Esophagus muscularis mucosa (tissue), 4 donors: Measurements from ENCODE around the gene BICD1. TPM values are rescaled to one million over a fixed set of nuclear protein-coding genes. Genes with fewer than 3 reads are reported as not detected.

Source experiments
- DNase-seq: peaks from one replicate; pipeline ENCODE4 v3.0.0-alpha.2; 2017; ENCODE audit errors: extremely low spot score
- H3K27ac ChIP-seq, 4 donors: fragments of 200-600 bp; sonication (generic); replicated peaks in 1 of 4; 1 replicate in 3 of 4; 2 replicates in 1 of 4; pipeline ENCODE4 v1.5.1; 2016 to 2019; ENCODE audit warnings: mild to moderate bottlenecking in 1 of 4
- H3K27me3 ChIP-seq, 4 donors: fragments of 200-600 bp; sonication (generic); one replicate each; pipeline versions ENCODE4 v1.5.1 to v1.6.0; 2016 to 2019
- H3K36me3 ChIP-seq, 4 donors: fragments of 200-600 bp; sonication (generic); one replicate each; pipeline ENCODE4 v1.5.1; 2016 to 2019
- H3K4me1 ChIP-seq, 4 donors: fragments of 200-600 bp; sonication (generic); one replicate each; pipeline ENCODE4 v1.5.1; 2016 to 2019
- H3K4me3 ChIP-seq, 4 donors: fragments of 200-600 bp; sonication (generic); 1 replicate in 2 of 4; 2 replicates in 2 of 4; pipeline ENCODE4 v1.5.1; 2016 to 2019; ENCODE audit warnings: mild to moderate bottlenecking in 4 of 4, moderate library complexity in 1 of 4
- H3K9me3 ChIP-seq, 4 donors: fragments of 200-600 bp; sonication (generic); 1 replicate in 3 of 4; 2 replicates in 1 of 4; pipeline ENCODE4 v1.5.1; 2016 to 2019
- EP300 ChIP-seq: sonication (generic); formaldehyde crosslinking; IDR thresholded peaks from one replicate; pipeline ENCODE4 v1.6.1; 2017; ENCODE audit warnings: antibody characterized with exemption
- POLR2A ChIP-seq: fragments of 450-650 bp; IDR thresholded peaks from one replicate; pipeline ENCODE4 v1.6.1; 2017; ENCODE audit warnings: antibody characterized with exemption, moderate library complexity, mild to moderate bottlenecking, low read depth
- POLR2AphosphoS5 ChIP-seq, 2 donors: sonication (generic); formaldehyde crosslinking; IDR thresholded peaks; one replicate each; pipeline ENCODE4 v1.6.1; 2017; ENCODE audit warnings: antibody characterized with exemption in 2 of 2
- WGBS: methylation state at CpG from one replicate; pipeline ENCODE4 v1.1.5; 2018; 5-methylcytosine and 5-hydroxymethylcytosine counted together
- intact Hi-C: fragments of 100-400 bp; cut with DNase I; formaldehyde crosslinking; loops from one replicate; pipeline ENCODE4 v1.15.1; 2023
- total RNA-seq, 4 donors: library from RNA; depleted of rRNA; stranded (reverse); fragments of >200 nt; gene quantifications; one replicate each; pipeline versions ENCODE4 v1.1.0 to v1.2.1, GENCODE V29; 2016
- TF ChIP-seq, protein P1 (sequence below), 3 experiments: fragments of 200-600 bp in 2 of 3; fragments of 450-650 bp in 1 of 3; sonication (generic) in 2 of 3; IDR thresholded peaks; one replicate each; pipeline ENCODE4 v1.5.1; 2017 to 2019; ENCODE audit warnings: antibody characterized with exemption in 3 of 3, mild to moderate bottlenecking in 2 of 3, moderate library complexity in 1 of 3

The BICD1 gene
- total RNA-seq, 4 donors from 2014 or later: 6.8 to 14.1 (median 10.2) TPM

DNA sequence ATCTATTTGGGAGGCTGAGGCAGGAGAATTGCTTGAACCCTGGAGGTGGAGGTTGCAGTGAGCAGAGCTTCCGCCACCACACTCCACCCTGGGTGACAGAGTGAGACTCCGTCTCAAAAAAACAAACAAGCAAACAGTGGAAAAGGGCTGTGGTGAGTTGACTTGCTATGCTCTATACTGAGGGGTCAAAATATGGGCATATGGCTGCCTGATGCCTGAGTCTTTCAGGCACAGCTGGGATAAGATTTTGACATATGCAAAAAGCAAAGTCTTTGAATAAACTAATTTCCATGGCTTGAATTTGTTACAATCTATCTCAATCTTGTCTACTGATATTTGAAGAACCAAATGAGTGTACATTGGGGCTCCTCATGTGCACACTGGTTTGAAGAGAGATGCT is 40.4 kb upstream of the BICD1 start:
- Histone ChIP-seq H3K27ac (no peak overlapping the region), H3K27me3 (no peaks in the 10 kb centered on the region), H3K4me1 (no peaks in the 10 kb centered on the region), H3K36me3 (no peaks in the 10 kb centered on the region), H3K9me3 (no peaks in the 10 kb centered on the region), H3K4me3 (no peak overlapping the region)
- intact Hi-C loops: no loop called here
- TF ChIP-seq POLR2AphosphoS5 (IDR thresholded peaks at IDR 0.05) (no peak), EP300 (no peak), POLR2A (no peak)
- TF ChIP-seq, protein P1, sequence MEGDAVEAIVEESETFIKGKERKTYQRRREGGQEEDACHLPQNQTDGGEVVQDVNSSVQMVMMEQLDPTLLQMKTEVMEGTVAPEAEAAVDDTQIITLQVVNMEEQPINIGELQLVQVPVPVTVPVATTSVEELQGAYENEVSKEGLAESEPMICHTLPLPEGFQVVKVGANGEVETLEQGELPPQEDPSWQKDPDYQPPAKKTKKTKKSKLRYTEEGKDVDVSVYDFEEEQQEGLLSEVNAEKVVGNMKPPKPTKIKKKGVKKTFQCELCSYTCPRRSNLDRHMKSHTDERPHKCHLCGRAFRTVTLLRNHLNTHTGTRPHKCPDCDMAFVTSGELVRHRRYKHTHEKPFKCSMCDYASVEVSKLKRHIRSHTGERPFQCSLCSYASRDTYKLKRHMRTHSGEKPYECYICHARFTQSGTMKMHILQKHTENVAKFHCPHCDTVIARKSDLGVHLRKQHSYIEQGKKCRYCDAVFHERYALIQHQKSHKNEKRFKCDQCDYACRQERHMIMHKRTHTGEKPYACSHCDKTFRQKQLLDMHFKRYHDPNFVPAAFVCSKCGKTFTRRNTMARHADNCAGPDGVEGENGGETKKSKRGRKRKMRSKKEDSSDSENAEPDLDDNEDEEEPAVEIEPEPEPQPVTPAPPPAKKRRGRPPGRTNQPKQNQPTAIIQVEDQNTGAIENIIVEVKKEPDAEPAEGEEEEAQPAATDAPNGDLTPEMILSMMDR (IDR thresholded peaks at IDR 0.05): no peak
- no peak for DNase-seq
- 97% methylated on average over 2 of the region's 2 CpGs for WGBS

DNA sequence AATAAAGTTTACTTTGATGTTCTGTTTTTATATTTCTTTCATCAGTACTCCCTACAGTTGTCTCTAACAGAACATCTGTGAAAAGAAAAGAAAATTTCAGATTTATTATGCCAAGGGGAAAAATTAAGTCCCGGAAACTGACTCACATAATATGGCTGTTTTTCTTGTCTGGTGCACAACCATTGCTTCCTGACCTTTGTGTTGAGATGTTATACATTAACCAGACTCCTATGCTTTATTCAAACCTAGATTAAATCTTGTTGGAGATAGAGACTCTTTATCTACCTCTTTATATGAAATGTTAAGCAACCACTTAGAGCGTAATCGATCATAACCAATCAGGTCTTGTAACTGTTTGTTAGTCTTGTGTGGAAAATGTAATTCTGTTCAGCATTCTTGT is 37.6 kb upstream of the BICD1 start:
- Histone ChIP-seq H3K4me3 (no peak overlapping the region), H3K27me3 (no peaks in the 10 kb centered on the region), H3K9me3 (peaks cover 0 to 6% (median 2%) of the 10 kb centered on the region in 4 donors), H3K27ac (no peak overlapping the region), H3K36me3 (no peaks in the 10 kb centered on the region), H3K4me1 (no peaks in the 10 kb centered on the region)
- WGBS: 78% methylated on average over 3 of the region's 3 CpGs
- DNase-seq: no peak
- intact Hi-C loops: no loop called here
- no peak for TF ChIP-seq POLR2A
- TF ChIP-seq EP300: no peak
- TF ChIP-seq, protein P1 (IDR thresholded peaks at IDR 0.05): no peak
- TF ChIP-seq POLR2AphosphoS5 (IDR thresholded peaks at IDR 0.05): no peak

DNA sequence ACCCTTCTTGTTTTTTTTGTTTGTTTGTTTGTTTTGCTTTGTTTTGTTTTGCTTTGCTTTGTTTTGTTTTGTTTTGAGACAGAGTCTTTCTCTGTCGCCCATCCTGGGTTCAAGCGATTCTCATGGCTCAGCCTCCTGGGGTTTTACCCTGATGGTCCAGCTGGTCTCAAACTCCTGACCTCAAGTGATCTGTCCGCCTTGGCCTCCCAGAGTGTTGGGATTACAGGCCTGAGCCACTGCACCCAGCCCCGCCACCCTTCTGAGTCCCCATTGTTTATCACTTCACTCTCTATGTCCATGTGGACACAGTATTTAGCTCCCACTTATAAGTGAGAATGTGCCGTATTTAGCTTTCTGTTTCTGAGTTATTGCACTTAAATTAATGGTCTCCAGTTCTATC is 36.9 kb upstream of the BICD1 start:
- Histone ChIP-seq H3K27me3 (no peaks in the 10 kb centered on the region), H3K4me1 (no peaks in the 10 kb centered on the region), H3K27ac (no peak overlapping the region), H3K4me3 (no peak overlapping the region), H3K36me3 (no peaks in the 10 kb centered on the region), H3K9me3 (peaks cover 0 to 10% (median 2%) of the 10 kb centered on the region in 4 donors)
- DNase-seq: no peak
- WGBS: 95% methylated on average over 5 of the region's 5 CpGs
- intact Hi-C loops: no loop called here
- TF ChIP-seq POLR2AphosphoS5 (IDR thresholded peaks at IDR 0.05) (no peak), POLR2A (no peak)

DNA sequence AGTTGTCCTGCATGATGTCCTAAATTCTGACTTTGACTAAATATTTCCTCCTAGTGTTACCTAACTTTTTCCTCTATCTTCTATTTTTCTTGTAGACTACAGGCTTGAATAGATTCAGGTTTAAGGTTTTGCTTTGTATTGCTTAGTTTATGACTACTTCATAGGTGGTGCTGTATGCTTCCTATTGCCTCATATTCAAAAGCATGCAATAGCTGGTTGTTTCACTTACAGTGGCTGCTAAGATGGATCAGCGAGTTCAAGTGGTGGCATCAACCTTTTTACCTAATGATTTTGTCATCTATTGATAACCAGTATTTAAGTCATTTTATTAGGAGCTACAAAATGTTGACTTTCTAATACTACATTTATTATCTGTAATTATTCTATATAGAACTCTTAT is 36.3 kb upstream of the BICD1 start:
- Histone ChIP-seq H3K4me3 (no peak overlapping the region), H3K27me3 (no peaks in the 10 kb centered on the region), H3K4me1 (no peaks in the 10 kb centered on the region), H3K36me3 (no peaks in the 10 kb centered on the region), H3K27ac (no peak overlapping the region), H3K9me3 (peaks cover 0 to 10% (median 2%) of the 10 kb centered on the region in 4 donors)
- DNase-seq: no peak
- intact Hi-C loops: no loop called here
- WGBS: 71% methylated on average over 1 of the region's 1 CpG
- TF ChIP-seq POLR2AphosphoS5 (IDR thresholded peaks at IDR 0.05) (no peak), EP300 (no peak), POLR2A (no peak)
- TF ChIP-seq, protein P1 (IDR thresholded peaks at IDR 0.05): no peak

DNA sequence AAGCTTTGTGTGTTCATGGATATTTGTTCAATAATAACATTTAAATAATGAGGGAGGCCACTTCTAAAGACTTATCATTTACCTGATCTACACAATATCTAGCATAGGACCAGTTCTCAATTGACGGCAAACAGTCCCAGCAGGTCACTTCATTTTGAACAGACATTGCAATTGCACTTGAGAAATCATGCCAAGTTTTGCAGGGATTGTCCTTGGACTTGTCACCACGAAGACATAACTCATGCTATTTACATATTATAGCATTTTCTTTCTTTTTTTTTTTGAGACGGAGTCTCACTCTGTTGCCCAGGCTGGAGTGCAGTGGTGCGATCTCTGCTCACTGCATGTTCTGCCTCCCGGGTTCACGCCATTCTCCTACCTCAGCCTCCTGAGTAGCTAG is 34.5 kb upstream of the BICD1 start:
- TF ChIP-seq, protein P1 (IDR thresholded peaks at IDR 0.05): no peak
- TF ChIP-seq EP300 (no peak), POLR2AphosphoS5 (IDR thresholded peaks at IDR 0.05) (no peak), POLR2A (no peak)
- H3K27ac ChIP-seq: no peak overlapping the region
- intact Hi-C loops: no loop called here
- H3K4me3 ChIP-seq: no peak overlapping the region
- H3K27me3 ChIP-seq: no peaks in the 10 kb centered on the region
- WGBS: 90% methylated on average over 6 of the region's 6 CpGs
- DNase-seq: no peak
- H3K36me3 ChIP-seq: no peaks in the 10 kb centered on the region
- H3K4me1 ChIP-seq: no peaks in the 10 kb centered on the region
- peaks cover 0 to 10% (median 2%) of the 10 kb centered on the region in 4 donors for H3K9me3 ChIP-seq
